Vagina (tissue), 2 donors: ENCODE measurements around the gene SIRPA. TPM values are rescaled to one million over a fixed set of nuclear protein-coding genes. Genes with fewer than 3 reads are reported as not detected.

Experiments
- DNase-seq, 2 donors: peaks; one replicate each; pipeline ENCODE4 v3.0.0-alpha.2; 2017; ENCODE audit errors: extremely low spot score in 2 of 2
- H3K27ac ChIP-seq: fragments of 200-600 bp; sonication (generic); one replicate; pipeline ENCODE4 v1.5.1; 2019
- H3K27me3 ChIP-seq: fragments of 200-600 bp; sonication (generic); one replicate; pipeline ENCODE4 v1.5.1; 2019
- H3K36me3 ChIP-seq, 2 donors: fragments of 200-600 bp; sonication (generic); one replicate each; pipeline ENCODE4 v1.5.1; 2017 to 2019
- H3K4me1 ChIP-seq: fragments of 200-600 bp; sonication (generic); one replicate; pipeline ENCODE4 v1.5.1; 2019
- H3K4me3 ChIP-seq, 2 donors: fragments of 200-600 bp; sonication (generic); 1 replicate in 1 of 2; 2 replicates in 1 of 2; pipeline ENCODE4 v1.5.1; 2016 to 2019
- H3K9me3 ChIP-seq: fragments of 200-600 bp; sonication (generic); one replicate; pipeline ENCODE4 v1.5.1; 2019
- POLR2A ChIP-seq, 2 donors: fragments of 450-650 bp; IDR thresholded peaks; one replicate each; pipeline ENCODE4 v1.6.1; 2017; ENCODE audit warnings: antibody characterized with exemption in 2 of 2, mild to moderate bottlenecking in 2 of 2, moderate library complexity in 2 of 2
- POLR2AphosphoS5 ChIP-seq, 2 donors: sonication (generic); formaldehyde crosslinking; IDR thresholded peaks; one replicate each; pipeline ENCODE4 v1.9.0; 2017; ENCODE audit warnings: antibody characterized with exemption in 2 of 2, mild to moderate bottlenecking in 2 of 2, low read depth in 1 of 2; ENCODE audit not compliant: insufficient read depth in 1 of 2
- intact Hi-C: fragments of 100-400 bp; cut with DNase I; formaldehyde crosslinking; loops from one replicate; pipeline ENCODE4 v1.15.1; 2023
- total RNA-seq: library from RNA; depleted of rRNA; stranded (reverse); fragments of >200 nt; gene quantifications from one replicate; pipeline ENCODE4 v1.2.3, GENCODE V29; 2016
- TF ChIP-seq, protein P1 (sequence below), 3 experiments: fragments of 450-650 bp in 2 of 3; fragments of 200-600 bp in 1 of 3; sonication (generic) in 1 of 3; IDR thresholded peaks; one replicate each; pipeline ENCODE4 v1.5.1; 2017 to 2019; ENCODE audit warnings: antibody characterized with exemption in 3 of 3, mild to moderate bottlenecking in 2 of 3, moderate library complexity in 2 of 3

Gene SIRPA
- total RNA-seq, 1 donor from 2014 or later: 52.3 TPM

DNA sequence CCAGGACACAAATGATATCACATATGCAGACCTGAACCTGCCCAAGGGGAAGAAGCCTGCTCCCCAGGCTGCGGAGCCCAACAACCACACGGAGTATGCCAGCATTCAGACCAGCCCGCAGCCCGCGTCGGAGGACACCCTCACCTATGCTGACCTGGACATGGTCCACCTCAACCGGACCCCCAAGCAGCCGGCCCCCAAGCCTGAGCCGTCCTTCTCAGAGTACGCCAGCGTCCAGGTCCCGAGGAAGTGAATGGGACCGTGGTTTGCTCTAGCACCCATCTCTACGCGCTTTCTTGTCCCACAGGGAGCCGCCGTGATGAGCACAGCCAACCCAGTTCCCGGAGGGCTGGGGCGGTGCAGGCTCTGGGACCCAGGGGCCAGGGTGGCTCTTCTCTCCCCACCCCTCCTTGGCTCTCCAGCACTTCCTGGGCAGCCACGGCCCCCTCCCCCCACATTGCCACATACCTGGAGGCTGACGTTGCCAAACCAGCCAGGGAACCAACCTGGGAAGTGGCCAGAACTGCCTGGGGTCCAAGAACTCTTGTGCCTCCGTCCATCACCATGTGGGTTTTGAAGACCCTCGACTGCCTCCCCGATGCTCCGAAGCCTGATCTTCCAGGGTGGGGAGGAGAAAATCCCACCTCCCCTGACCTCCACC, 42.2 kb downstream of the SIRPA start:
- Histone ChIP-seq H3K9me3 (no peaks in the 10 kb centered on the region), H3K27me3 (no peaks in the 10 kb centered on the region), H3K36me3 (peaks cover 0 to 12% of the 10 kb centered on the region in 2 donors), H3K4me3 (no peak overlapping the region), H3K27ac (no peak overlapping the region), H3K4me1 (peaks cover 34% of the 10 kb centered on the region)
- TF ChIP-seq, protein P1, sequence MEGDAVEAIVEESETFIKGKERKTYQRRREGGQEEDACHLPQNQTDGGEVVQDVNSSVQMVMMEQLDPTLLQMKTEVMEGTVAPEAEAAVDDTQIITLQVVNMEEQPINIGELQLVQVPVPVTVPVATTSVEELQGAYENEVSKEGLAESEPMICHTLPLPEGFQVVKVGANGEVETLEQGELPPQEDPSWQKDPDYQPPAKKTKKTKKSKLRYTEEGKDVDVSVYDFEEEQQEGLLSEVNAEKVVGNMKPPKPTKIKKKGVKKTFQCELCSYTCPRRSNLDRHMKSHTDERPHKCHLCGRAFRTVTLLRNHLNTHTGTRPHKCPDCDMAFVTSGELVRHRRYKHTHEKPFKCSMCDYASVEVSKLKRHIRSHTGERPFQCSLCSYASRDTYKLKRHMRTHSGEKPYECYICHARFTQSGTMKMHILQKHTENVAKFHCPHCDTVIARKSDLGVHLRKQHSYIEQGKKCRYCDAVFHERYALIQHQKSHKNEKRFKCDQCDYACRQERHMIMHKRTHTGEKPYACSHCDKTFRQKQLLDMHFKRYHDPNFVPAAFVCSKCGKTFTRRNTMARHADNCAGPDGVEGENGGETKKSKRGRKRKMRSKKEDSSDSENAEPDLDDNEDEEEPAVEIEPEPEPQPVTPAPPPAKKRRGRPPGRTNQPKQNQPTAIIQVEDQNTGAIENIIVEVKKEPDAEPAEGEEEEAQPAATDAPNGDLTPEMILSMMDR (IDR thresholded peaks at IDR 0.05): no peak
- TF ChIP-seq POLR2AphosphoS5 (IDR thresholded peaks at IDR 0.05; ENCODE audit: insufficient read depth in 1 of 2, low read depth in 1 of 2) (no peak), POLR2A (IDR thresholded peaks at IDR 0.05) (no peak)
- DNase-seq: no peak
- intact Hi-C loops: no loop called here

DNA sequence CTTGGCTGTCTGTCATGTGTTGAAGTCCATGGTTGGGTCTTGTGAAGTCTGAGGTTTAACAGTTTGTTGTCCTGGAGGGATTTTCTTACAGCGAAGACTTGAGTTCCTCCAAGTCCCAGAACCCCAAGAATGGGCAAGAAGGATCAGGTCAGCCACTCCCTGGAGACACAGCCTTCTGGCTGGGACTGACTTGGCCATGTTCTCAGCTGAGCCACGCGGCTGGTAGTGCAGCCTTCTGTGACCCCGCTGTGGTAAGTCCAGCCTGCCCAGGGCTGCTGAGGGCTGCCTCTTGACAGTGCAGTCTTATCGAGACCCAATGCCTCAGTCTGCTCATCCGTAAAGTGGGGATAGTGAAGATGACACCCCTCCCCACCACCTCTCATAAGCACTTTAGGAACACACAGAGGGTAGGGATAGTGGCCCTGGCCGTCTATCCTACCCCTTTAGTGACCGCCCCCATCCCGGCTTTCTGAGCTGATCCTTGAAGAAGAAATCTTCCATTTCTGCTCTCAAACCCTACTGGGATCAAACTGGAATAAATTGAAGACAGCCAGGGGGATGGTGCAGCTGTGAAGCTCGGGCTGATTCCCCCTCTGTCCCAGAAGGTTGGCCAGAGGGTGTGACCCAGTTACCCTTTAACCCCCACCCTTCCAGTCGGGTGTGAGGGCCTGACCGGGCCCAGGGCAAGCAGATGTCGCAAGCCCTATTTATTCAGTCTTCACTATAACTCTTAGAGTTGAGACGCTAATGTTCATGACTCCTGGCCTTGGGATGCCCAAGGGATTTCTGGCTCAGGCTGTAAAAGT, 43.5 kb downstream of the SIRPA start:
- Histone ChIP-seq H3K27ac (no peak overlapping the region), H3K4me3 (no peak overlapping the region), H3K4me1 (peaks cover 39% of the 10 kb centered on the region), H3K9me3 (no peaks in the 10 kb centered on the region), H3K36me3 (peaks cover 0 to 12% of the 10 kb centered on the region in 2 donors), H3K27me3 (no peaks in the 10 kb centered on the region)
- DNase-seq: no peak
- intact Hi-C loops: no loop called here
- TF ChIP-seq POLR2AphosphoS5 (IDR thresholded peaks at IDR 0.05; ENCODE audit: insufficient read depth in 1 of 2, low read depth in 1 of 2) (no peak), POLR2A (IDR thresholded peaks at IDR 0.05) (no peak)
- TF ChIP-seq, protein P1 (IDR thresholded peaks at IDR 0.05): no peak

DNA sequence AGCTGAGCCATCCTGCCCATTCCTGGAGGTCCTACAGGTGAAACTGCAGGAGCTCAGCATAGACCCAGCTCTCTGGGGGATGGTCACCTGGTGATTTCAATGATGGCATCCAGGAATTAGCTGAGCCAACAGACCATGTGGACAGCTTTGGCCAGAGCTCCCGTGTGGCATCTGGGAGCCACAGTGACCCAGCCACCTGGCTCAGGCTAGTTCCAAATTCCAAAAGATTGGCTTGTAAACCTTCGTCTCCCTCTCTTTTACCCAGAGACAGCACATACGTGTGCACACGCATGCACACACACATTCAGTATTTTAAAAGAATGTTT, 44.0 kb downstream of the SIRPA start:
- Histone ChIP-seq H3K36me3 (peaks cover 0 to 12% of the 10 kb centered on the region in 2 donors), H3K27ac (no peak overlapping the region), H3K4me3 (no peak overlapping the region), H3K27me3 (no peaks in the 10 kb centered on the region), H3K9me3 (no peaks in the 10 kb centered on the region), H3K4me1 (peaks cover 39% of the 10 kb centered on the region)
- no peak for DNase-seq
- TF ChIP-seq, protein P1 (IDR thresholded peaks at IDR 0.05): no peak
- intact Hi-C loops: no loop called here

DNA sequence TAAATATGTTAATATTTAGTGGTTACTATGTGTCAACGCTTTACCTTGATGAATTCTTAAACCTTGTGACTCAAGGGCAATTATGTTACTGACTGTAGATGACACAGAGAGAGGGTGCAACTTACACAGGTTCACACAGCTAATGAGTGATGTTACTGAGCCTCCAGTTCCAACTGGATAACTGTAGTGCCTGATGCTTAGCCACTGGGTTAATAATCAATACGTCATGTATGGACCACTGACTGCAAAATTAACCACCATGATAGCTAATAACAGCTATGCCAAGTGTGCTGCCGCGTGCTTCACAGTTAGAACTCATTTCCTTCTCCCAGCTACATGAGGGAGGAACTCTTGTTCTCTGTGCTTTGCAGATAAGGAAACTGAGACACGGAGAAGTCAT, 45.4 kb downstream of the SIRPA start:
- peaks cover 30% of the 10 kb centered on the region for H3K4me1 ChIP-seq
- H3K27me3 ChIP-seq: no peaks in the 10 kb centered on the region
- no peak overlapping the region for H3K27ac ChIP-seq
- H3K4me3 ChIP-seq: no peak overlapping the region
- intact Hi-C loops: no loop called here
- DNase-seq: no peak
- peaks cover 0 to 12% of the 10 kb centered on the region in 2 donors for H3K36me3 ChIP-seq
- TF ChIP-seq, protein P1 (IDR thresholded peaks at IDR 0.05): no peak
- TF ChIP-seq POLR2A (IDR thresholded peaks at IDR 0.05): no peak
- TF ChIP-seq POLR2AphosphoS5 (IDR thresholded peaks at IDR 0.05; ENCODE audit: insufficient read depth in 1 of 2, low read depth in 1 of 2): no peak
- no peaks in the 10 kb centered on the region for H3K9me3 ChIP-seq

DNA sequence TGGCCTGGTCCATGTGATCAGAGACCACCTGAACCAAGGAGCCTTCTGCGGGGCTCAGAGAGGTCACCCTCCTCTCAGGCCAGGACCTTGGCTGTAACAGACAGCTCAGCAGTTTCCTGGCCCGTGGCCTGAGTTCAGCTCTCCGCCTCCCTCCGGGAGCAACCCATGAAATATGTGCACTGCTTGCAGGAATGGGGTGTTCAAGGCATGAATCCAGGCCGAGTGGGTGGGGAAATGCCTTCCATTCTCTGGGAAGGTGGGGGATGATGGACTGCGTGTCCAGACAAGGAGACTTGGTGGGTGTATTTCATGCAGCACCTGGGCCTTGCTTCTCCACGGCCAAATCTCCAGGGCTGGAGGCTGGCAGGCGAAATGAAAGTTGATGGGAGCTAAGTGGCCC, 46.0 kb downstream of the SIRPA start:
- Histone ChIP-seq H3K4me1 (peaks cover 28% of the 10 kb centered on the region), H3K27ac (no peak overlapping the region), H3K4me3 (no peak overlapping the region), H3K36me3 (peaks cover 0 to 12% of the 10 kb centered on the region in 2 donors), H3K27me3 (no peaks in the 10 kb centered on the region), H3K9me3 (no peaks in the 10 kb centered on the region)
- TF ChIP-seq POLR2AphosphoS5 (IDR thresholded peaks at IDR 0.05; ENCODE audit: insufficient read depth in 1 of 2, low read depth in 1 of 2) (no peak), POLR2A (IDR thresholded peaks at IDR 0.05) (no peak)
- TF ChIP-seq, protein P1 (IDR thresholded peaks at IDR 0.05): no peak
- DNase-seq: no peak
- intact Hi-C loops: no loop called here
